SU-DHL-6 (cell line): Measurements from ENCODE around the gene PROX2.
A peak's percentile ranks its signal among the peaks of the same experiment; 100 is the strongest.

ENCODE experiments used
- H2AFZ ChIP-seq: fragments of 200-600 bp; sonication (generic); 2 replicates; pipeline ENCODE4 v1.6.1; 2014; ENCODE audit warnings: low read depth, mild to moderate bottlenecking, moderate library complexity, mixed read lengths, antibody characterized with exemption, low read length; ENCODE audit not compliant: severe bottlenecking
- H3F3A ChIP-seq: fragments of 200-600 bp; shearing (Covaris generic); 2 replicates; pipeline ENCODE4 v1.6.0; 2016; ENCODE audit warnings: antibody characterized with exemption, mild to moderate bottlenecking; ENCODE audit not compliant: insufficient read depth
- H3K27ac ChIP-seq: fragments of 200-600 bp; sonication (generic); 2 replicates; pipeline ENCODE4 v1.5.1; 2016; ENCODE audit warnings: low read depth, mild to moderate bottlenecking, low read length, moderate library complexity, mixed read lengths
- H3K27me3 ChIP-seq: fragments of 200-600 bp; sonication (generic), shearing (Covaris generic); 2 replicates; pipeline ENCODE4 v1.6.0; 2014; ENCODE audit warnings: mild to moderate bottlenecking, low read length
- H3K36me3 ChIP-seq: fragments of 200-600 bp; sonication (generic); 2 replicates; pipeline ENCODE4 v1.6.1; 2014; ENCODE audit warnings: mild to moderate bottlenecking, low read length, mixed read lengths
- H3K4me2 ChIP-seq: fragments of 300-600, 200-600 bp; shearing (Covaris generic), sonication (generic); 2 replicates; pipeline ENCODE4 v1.6.0; 2014; ENCODE audit warnings: low read length, low read depth, mild to moderate bottlenecking; ENCODE audit not compliant: poor library complexity, severe bottlenecking
- H3K4me3 ChIP-seq: fragments of 200-600 bp; sonication (generic); 2 replicates; pipeline ENCODE4 v1.5.1; 2014; ENCODE audit warnings: antibody characterized with exemption, low read length, mild to moderate bottlenecking, mixed read lengths; ENCODE audit not compliant: insufficient read depth, poor library complexity, severe bottlenecking
- H3K79me2 ChIP-seq: fragments of 200-600 bp; sonication (generic); 2 replicates; pipeline ENCODE4 v1.6.1; 2014; ENCODE audit warnings: mild to moderate bottlenecking, low read length, moderate library complexity; ENCODE audit not compliant: insufficient read depth
- H3K9ac ChIP-seq: fragments of 200-600 bp; sonication (generic); 2 replicates; pipeline ENCODE4 v1.7.0; 2014; ENCODE audit warnings: mild to moderate bottlenecking, low read length
- H3K9me2 ChIP-seq: fragments of 200-600 bp; sonication (generic); replicated peaks from 2 replicates; pipeline ENCODE4 v1.6.1; 2014; ENCODE audit warnings: low read length; ENCODE audit not compliant: insufficient read depth
- H3K9me3 ChIP-seq: fragments of 200-600 bp; sonication (generic); 2 replicates; pipeline ENCODE4 v1.6.1; 2014; ENCODE audit warnings: low read length, mixed read lengths; ENCODE audit not compliant: insufficient read depth
- H4K20me1 ChIP-seq: fragments of 200-600 bp; sonication (generic); 2 replicates; pipeline ENCODE4 v1.6.1; 2014; ENCODE audit warnings: low read depth, mild to moderate bottlenecking, antibody characterized with exemption, low read length, moderate library complexity, mixed read lengths
- EZH2phosphoT487 ChIP-seq: fragments of 200-600 bp; sonication (generic), shearing (Covaris generic); conservative IDR thresholded peaks from 2 replicates; pipeline ENCODE4 v1.6.1; 2018; ENCODE audit warnings: mild to moderate bottlenecking, antibody characterized with exemption, low read length, moderate library complexity, mixed read lengths
- TF ChIP-seq, protein P1 (sequence below): fragments of 200-600 bp; sonication (generic); IDR thresholded peaks from one replicate; pipeline ENCODE4 v1.5.1; 2017; ENCODE audit warnings: antibody characterized with exemption, mild to moderate bottlenecking, low read length, moderate library complexity; ENCODE audit not compliant: insufficient read depth, poor library complexity, severe bottlenecking

Gene PROX2, protein sequence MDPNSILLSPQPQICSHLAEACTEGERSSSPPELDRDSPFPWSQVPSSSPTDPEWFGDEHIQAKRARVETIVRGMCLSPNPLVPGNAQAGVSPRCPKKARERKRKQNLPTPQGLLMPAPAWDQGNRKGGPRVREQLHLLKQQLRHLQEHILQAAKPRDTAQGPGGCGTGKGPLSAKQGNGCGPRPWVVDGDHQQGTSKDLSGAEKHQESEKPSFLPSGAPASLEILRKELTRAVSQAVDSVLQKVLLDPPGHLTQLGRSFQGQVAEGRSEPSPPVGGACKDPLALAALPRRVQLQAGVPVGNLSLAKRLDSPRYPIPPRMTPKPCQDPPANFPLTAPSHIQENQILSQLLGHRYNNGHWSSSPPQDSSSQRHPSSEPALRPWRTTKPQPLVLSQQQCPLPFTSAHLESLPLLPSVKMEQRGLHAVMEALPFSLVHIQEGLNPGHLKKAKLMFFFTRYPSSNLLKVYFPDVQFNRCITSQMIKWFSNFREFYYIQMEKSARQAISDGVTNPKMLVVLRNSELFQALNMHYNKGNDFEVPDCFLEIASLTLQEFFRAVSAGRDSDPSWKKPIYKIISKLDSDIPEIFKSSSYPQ

GRCh38 chr14:74875941-74876913 lies at the start of gene PROX2:
Gene PROX2, minus strand, starts transcription at chr14:74876145. Its CDS starts 12,311 bp downstream, at chr14:74863834.
- Histone ChIP-seq H3K4me2 (no peak within 1 kb of the TSS), H3K27ac (no peak within 1 kb of the TSS), H2AFZ (no peak within 1 kb of the TSS), H3K36me3 (no peaks in the 10 kb centered on the region), H3K9me3 (no peaks in the 10 kb centered on the region), H3K9ac (no peak within 1 kb of the TSS), H3K79me2 (no peaks in the 10 kb centered on the region), H3K9me2 (no peaks in the 10 kb centered on the region), H4K20me1 (no peaks in the 10 kb centered on the region), H3F3A (no peaks in the 10 kb centered on the region), H3K4me3 (no peak within 1 kb of the TSS), H3K27me3 (no peaks in the 10 kb centered on the region)
- no peak for TF ChIP-seq EZH2phosphoT487
- TF ChIP-seq, protein P1, sequence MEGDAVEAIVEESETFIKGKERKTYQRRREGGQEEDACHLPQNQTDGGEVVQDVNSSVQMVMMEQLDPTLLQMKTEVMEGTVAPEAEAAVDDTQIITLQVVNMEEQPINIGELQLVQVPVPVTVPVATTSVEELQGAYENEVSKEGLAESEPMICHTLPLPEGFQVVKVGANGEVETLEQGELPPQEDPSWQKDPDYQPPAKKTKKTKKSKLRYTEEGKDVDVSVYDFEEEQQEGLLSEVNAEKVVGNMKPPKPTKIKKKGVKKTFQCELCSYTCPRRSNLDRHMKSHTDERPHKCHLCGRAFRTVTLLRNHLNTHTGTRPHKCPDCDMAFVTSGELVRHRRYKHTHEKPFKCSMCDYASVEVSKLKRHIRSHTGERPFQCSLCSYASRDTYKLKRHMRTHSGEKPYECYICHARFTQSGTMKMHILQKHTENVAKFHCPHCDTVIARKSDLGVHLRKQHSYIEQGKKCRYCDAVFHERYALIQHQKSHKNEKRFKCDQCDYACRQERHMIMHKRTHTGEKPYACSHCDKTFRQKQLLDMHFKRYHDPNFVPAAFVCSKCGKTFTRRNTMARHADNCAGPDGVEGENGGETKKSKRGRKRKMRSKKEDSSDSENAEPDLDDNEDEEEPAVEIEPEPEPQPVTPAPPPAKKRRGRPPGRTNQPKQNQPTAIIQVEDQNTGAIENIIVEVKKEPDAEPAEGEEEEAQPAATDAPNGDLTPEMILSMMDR, result no peak

DNA sequence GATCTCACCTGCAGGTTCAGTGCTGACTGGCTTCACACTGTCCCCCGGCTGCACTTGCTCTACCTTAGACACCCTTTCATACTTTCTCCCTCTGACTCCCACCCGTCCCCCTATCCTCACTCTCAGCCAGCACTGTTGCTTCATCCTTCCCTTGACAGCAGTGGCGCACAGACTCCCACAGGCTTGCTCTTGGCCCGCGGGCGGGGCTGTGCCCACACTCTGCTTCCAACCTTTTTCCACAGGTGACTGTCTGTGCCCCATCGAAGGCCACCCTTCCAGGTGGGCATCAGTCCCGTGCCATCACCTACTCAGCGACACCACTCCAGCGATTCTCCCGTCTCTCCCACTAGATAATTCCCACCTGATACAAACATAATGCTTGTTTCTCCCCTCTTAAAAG lies 48.1 kb upstream of the PROX2 start:
- Histone ChIP-seq H3K9me3 (no peaks in the 10 kb centered on the region), H3K9ac (no peak overlapping the region), H3K27ac (no peak overlapping the region), H3K9me2 (no peaks in the 10 kb centered on the region), H3K4me2 (no peak overlapping the region), H3K36me3 (no peaks in the 10 kb centered on the region), H3K79me2 (no peaks in the 10 kb centered on the region), H3F3A (no peaks in the 10 kb centered on the region), H3K27me3 (no peaks in the 10 kb centered on the region), H3K4me3 (no peak overlapping the region), H4K20me1 (no peaks in the 10 kb centered on the region), H2AFZ (no peak overlapping the region)
- no peak for TF ChIP-seq EZH2phosphoT487
- TF ChIP-seq, protein P1, result no peak

- no peaks in the 10 kb centered on the region for H3K9me2 ChIP-seq
- no peaks in the 10 kb centered on the region for H3F3A ChIP-seq
- H3K9me3 ChIP-seq, result no peaks in the 10 kb centered on the region
- peak within 1 kb of the TSS; percentile 47 for H3K4me3 ChIP-seq
- H3K9ac ChIP-seq, result peak within 1 kb of the TSS; percentile 47
- H3K4me2 ChIP-seq, result peak within 1 kb of the TSS; percentile 50
- TF ChIP-seq, protein P1, result no peak
- TF ChIP-seq EZH2phosphoT487, result no peak
- H3K27me3 ChIP-seq, result no peaks in the 10 kb centered on the region
- H2AFZ ChIP-seq, result peak within 1 kb of the TSS; percentile 80
- no peaks in the 10 kb centered on the region for H4K20me1 ChIP-seq
- H3K79me2 ChIP-seq, result no peaks in the 10 kb centered on the region
- no peaks in the 10 kb centered on the region for H3K36me3 ChIP-seq
- no peak within 1 kb of the TSS for H3K27ac ChIP-seq
These were observed 46.9 kb upstream of the PROX2 start, which contains the start of gene RPS6KL1 for GRCh38 chr14:74922752-74923401. Gene RPS6KL1, minus strand, starts transcription at chr14:74923260. Its CDS starts 1,719 bp downstream, at chr14:74921541.
